Hematopoietic multipotent progenitor cell treated with erythropoietin and hydrocortisone succinate and interleukin-3 and kit ligand, for 4 days (in vitro differentiated cells): ENCODE data around the gene CEACAM16.
"Not testable (repeated sequence)": the region's sequence is repeated elsewhere in the genome, so short reads cannot be mapped to it uniquely, and the experiment has no call there.

Experiments used
- DNase-seq: peaks from one replicate; pipeline ENCODE4 v3.0.0-alpha.2; 2015

The CEACAM16 gene

GRCh38 chr19:44677019-44677811 is 21.7 kb upstream of the CEACAM16 start:
- peak; percentile 32 for DNase-seq

DNA sequence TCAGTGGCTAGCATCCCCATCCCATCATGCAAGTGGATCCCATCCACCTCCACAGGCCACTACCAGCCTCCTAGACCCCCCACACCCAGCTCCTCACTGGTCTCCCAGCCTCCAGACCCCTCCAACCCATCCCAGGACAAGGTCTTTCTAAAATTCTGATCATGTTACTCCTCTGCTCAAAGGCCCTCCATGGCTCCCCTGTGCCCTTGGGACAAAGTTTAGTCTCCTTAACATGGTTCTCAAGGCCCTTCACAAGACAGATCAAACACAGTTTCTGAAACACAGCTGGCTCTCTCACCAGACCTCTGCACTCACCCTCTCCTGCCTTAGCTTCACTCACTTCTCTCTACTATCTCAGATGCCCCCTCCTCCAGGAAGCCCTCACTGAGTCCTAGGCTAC is 18.4 kb upstream of the CEACAM16 start:
- DNase-seq, result no peak

DNA sequence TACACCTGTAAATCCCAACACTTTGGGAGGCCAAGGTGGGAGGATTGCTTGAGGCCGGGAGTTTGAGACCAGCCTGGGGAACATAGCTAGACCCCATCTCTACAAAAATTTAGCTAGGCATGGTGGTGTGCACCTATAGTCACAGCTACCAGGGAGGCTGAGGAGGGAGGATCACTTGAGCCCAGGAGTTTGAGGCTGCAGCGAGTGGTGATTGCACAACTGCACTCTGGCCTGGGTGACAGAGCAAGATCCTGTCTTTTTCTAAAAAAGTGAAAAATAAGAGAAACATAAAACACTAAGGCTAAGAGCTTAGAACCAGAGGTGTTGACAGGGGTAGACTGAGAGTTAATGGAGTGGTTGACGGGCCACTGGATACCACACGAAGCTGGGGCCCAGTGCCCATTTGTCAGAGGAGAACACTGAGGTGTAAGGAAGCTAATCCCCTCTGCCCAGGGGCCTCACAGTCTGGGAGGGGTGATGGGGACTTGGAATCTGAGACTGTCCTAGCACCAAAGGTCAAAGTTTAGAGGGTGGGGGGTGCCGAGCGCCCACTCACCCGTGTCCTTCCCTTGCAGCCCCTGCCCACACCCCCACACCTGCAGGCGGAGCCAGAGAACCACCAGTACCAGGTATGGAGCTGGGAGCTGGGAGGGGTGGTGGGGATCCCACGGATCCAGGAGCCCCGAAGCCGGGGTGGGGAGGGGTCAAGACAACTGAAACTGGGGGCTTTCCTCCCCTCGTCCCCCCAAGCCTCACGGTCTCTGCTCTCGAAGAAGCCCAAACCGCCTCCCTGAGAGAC is 16.8 kb upstream of the CEACAM16 start:
- DNase-seq, result no peak

GRCh38 chr19:44682807-44683206 is 16.1 kb upstream of the CEACAM16 start:
- no peak for DNase-seq

DNA sequence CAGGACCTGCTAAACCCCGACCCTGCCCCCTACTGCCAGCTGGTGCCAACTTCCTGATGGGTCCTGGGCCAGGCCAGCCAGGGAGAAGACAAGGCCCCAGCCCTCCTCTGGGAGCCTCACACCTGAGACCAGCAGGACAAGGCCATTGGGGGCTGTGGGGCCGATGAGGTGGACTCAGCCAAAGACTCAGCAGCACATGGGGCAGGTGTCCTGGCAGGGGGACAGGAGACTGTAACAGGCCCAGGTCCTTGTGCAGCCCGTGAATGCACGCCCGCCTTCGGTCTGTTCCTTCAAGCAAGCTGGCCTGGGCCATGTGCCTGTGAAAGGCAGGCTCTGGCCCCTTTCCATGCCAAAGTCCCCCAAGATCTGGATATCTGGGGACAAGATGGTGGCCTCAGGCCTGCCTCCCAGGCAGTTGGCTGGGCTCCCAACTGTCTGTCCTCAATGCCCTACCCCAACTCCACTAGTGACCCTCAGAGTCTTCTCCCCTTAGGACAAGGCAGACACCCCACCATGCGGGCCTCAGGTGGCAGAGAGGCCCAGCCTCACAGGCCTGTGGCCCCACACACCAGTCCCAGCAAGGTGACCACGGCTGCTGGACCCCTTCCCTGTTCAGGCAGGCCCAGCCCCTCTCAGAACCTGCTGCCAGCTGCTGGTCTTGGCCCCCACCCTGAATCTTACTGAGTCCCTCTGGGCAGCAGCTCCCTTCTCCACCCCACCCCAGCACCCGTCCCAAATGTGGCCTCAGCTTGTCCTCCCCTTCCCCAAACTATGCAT is 15.3 kb upstream of the CEACAM16 start:
- DNase-seq, result no peak

DNA sequence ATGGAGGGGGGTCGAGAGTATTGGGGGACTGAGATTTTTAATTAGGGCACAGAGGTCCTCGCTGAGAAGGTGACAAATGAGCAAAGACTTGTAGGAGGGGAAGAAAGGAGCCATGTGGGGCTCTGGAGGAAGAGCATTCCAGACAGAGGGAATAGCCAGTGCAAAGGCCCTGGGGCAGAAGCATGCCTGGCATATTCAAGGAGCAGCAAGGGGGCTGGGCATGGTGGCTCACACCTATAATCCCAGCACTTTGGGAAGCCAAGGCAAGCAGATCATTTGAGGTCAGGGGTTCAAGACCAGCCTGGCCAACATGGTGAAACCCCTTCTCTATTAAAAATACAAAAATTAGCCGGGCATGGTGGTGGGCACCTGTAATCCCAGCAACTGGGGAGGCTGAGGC is 14.6 kb upstream of the CEACAM16 start:
- DNase-seq, result not testable (repeated sequence)

- DNase-seq, result peak; percentile 48
These were observed 13.8 kb upstream of the CEACAM16 start for GRCh38 chr19:44684892-44685863.

- peak; percentile 26 for DNase-seq
These were observed 13.1 kb upstream of the CEACAM16 start for GRCh38 chr19:44685877-44686276.

DNA sequence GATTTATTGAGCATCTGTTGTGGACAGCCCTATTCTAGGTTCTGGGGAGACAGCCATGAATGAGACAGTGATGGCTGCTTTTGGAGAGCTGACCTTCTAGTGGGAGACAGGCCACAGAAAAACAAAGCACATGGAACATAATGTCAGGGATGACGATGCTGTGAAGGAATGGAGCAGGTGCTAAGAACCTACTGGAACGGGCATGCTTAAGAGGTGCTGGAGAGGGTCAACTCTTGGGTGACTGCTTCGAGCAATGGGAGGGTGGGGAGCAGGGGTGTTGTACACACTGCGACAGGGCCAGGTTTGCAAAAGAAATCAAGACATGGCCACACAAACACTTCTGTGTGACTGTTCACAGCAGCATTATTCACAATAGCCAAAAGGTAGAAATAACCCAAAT is 12.1 kb upstream of the CEACAM16 start:
- no peak for DNase-seq

DNA sequence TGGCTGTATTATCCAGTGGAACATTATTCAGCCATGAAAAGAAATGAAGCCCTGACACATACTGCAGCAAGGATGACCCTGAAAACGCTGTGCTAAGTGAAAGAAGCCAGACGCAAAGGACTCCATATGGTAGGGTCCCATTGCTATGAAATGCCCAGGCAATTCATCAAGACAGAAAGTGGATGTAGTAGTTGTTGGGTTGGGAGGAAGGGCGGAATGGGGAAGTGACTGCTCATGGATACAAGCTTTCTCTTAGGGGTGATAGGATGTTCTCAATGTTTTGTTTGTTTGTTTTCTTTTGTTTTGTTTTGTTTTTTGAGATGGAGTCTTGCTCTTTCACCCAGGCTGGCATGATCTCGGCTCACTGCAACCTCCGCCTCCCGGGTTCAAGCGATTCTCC is 11.1 kb upstream of the CEACAM16 start:
- no peak for DNase-seq

DNA sequence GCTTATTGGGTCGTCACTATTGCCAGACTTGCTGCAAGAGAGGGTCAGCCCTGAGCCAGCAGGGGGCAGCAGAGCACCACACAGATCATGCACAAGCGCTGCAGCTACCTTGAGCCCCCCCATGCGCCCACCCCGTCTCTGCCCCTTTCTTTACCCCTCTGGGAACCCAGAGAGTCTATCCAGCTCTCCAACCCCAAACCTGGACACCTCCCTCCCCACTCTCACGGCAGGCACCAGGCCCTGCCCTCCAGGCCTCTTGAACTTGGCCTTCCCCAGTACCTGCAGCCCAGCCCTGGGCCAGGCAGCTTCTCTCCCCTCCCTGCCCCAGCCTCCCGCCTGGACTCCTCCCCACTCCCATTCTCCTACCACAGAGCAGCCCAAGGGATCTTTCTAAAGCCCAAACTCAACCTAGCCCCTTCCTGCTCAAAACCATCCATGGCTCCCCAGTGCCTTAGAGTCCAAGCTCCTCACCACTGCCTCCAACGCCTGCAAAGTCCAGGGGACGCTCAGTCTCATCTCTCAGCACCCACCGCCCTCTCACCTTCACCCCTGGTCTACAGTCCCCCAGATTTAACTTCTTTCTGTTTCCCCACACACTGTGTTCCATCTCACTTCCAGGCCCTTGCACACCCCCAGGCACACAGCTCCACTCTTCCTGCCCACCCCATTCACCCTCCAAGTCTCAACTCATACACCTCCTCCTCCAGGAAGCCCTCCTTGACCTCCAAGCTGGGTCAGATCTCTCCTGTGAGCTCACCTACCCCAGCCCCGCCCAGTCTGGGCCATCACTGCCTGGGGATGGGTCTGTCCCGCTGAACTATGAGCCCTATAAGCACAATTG is 9.4 kb upstream of the CEACAM16 start:
- DNase-seq, result peak; percentile 85

DNA sequence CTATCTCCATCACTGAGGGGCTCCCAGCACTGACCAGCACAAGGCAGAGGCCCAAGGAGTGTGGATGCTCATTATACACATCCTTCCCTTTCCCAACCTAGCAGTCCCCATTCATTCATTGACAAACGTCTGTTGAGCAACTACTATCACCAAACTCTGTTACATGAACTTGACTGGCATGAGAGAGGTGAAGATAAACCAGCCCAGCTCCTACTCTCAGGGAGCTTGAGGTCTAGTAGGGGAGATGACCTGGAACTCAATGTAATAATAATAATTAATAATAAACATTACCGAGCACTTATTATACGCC is 8.9 kb upstream of the CEACAM16 start:
- no peak for DNase-seq

DNA sequence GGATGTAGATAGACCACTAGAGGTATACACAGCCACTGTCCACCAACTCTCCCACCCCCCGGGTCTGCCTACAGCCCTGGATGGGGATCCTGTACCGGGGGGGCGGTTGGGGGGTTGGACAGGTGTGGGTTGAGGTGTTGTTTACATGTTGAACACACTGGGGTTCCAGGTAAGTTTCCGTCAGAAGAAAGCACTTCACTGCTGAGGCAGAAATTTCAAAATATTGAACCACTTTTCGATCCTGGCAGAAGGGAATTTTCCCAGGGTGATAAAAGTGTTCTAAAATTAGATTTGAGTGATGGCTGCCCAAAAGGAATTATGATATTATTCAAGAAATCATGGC is 6.6 kb upstream of the CEACAM16 start:
- no peak for DNase-seq

DNA sequence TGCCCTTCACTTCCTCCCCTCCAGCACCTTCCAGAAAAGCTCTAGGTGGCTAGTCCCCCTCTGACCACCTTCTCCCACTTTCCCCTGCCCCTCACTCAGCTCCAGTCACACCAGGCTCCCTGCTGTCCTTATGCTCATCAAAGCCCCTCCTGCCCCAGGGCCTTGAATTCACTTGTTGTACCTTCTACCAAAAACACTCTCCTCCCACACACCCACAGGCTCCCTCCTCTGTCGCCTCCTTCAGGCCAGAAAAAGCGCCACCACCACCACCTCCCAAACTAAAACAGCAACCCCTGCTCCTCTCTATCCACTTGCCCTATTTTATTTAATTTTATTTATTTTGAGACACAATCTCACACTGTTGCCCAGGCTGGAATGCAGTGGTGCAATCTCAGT is 4.8 kb upstream of the CEACAM16 start:
- peak; percentile 51 for DNase-seq

DNA sequence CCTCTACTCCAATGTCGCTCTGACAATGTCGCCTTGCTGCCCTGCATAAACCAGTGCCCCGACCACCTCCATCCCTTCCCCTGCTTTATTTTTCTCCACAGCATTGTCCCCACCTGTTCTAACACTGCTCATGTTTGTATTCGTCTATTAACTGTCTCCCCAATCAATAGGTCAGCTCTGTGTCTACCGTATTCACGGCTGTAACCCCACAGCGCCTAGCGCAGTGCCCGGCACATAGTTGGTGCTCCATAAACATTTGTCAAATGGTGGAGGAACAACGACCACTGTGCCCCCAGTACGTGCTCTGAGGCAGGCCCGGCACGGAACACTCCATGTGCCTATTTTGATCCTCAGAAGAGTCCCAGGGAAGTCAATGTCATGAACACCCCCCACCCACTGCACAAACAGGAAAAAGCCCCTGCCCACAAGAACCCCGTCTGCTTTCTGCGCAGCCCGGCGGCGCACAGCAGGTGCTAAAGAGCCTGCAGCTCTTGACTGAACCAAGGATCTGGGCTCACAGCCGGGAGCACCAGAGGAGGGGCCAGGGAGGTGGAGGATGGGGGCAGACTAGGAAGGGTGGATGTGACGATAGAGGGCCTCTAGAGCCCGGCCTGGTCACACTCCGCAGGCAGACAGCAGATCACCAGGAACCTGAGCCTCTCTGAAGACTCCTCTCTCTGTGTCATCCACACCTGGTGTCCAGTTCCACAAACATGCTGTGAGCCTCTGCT is 1.8 kb upstream of the CEACAM16 start:
- DNase-seq, result peak; percentile 29

DNA sequence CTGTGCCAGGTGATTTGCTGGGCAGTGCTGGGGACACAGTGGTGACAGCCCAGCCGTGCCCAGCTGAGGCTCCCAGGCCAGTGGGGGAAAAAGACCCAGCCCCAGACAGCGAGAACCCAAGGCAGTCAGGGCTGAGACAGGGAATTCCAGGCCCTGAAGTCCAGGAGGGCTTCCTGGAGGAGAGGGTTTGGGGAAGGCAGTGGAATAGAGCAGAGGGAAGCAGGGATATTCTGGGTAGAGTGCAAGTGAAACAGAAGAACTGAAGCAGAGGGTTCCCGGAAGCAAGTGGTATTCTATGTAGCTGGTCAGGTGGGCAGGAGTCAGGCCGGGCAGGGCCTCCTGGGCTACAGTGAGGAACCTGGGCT is 1.3 kb upstream of the CEACAM16 start:
- DNase-seq, result no peak

- DNase-seq, result no peak
These were observed 1.6 kb downstream of the CEACAM16 start for GRCh38 chr19:44700547-44700946.

DNA sequence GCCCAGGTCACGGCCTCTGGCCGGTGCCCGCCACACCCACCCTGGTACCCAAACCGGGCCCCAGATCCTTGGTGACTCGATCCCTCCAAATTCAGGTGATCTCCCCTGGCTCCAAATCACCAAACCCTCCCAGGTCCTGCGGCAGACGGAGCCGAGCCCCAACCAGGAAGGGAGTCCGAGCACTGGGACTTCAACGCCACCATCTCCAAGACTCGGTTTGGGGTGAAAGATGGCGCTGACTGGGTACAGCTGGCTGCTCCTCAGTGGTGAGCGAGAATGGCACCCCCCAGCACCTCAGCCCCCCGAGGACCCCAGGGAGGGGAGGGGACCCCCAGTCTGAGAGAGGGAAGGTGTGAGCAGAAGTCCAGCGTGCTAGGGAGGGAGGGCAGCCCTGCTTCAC is 2.3 kb downstream of the CEACAM16 start:
- DNase-seq, result no peak

DNA sequence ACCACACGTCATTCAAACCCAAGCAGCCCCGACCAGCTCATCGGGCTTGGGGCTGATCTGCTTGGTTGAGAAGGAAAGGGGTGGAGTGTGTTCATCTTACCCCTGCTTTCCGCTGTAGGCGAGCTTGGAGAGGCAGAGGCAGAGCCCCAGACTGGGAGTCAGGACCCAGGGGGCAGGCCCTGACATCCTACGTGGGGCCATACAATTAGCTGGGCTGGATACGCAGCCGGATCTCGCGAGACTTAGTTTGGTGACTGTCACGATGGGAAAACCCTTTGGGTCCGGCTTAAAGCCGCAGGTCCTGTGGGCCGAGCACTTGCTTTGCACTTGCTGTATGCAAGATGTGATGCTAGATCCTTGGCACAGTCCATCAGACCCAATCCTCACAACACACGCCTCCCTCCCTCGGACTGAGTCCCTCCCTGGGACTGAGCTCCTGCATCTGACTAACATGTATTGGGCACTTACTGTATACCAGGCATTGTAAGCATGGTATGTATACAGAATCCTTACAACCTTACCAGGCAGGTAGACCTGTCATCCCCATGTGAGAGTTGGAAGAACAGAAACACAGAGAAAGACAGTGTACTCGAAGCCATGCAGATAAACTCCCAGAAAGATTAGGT is 3.7 kb downstream of the CEACAM16 start:
- no peak for DNase-seq

- no peak for DNase-seq
These were observed 4.6 kb downstream of the CEACAM16 start for GRCh38 chr19:44703336-44704078.
